ENCODE data around the gene ZDHHC20. TPM values are rescaled to one million over a fixed set of nuclear protein-coding genes. Genes with fewer than 3 reads are reported as not detected.
A peak's percentile ranks its signal among the peaks of the same experiment; 100 is the strongest.

The ZDHHC20 gene
- total RNA-seq, 2 experiments from 2014 or later = 39.6 to 60.1 TPM

GRCh38 chr13:21481359-21481758, 22.3 kb upstream of the ZDHHC20 start:
- no TSS peak for BruUV-seq (replicated peaks)
- no peaks in the 10 kb centered on the region for H3K4me1 ChIP-seq (ENCODE audit: insufficient read depth, low read length, poor library complexity, severe bottlenecking)
- intact Hi-C loops (cut with micrococcal nuclease; ENCODE audit: unreplicated experiment) = no loop called here
- CTCF ChIA-PET (ENCODE audit: unreplicated experiment) = no interaction called here
- no peak overlapping the region for H3K4me2 ChIP-seq (ENCODE audit: low read length)
- POLR2A ChIA-PET = no interaction called here
- no peak for DNase-seq (ENCODE audit: low spot score)
- no peaks in the 10 kb centered on the region for H3K79me2 ChIP-seq (ENCODE audit: insufficient read depth, low read depth, low read length)
- H2AFZ ChIP-seq (ENCODE audit: low read length) = no peak overlapping the region
- H3K36me3 ChIP-seq (ENCODE audit: insufficient read depth, low read length) = no peaks in the 10 kb centered on the region
- no peaks in the 10 kb centered on the region for H4K20me1 ChIP-seq (ENCODE audit: insufficient read depth, low read length)
- no peak for TF ChIP-seq EZH2phosphoT487 (IDR thresholded peaks at IDR 0.05; ENCODE audit: borderline replicate concordance, low read depth, low read length)
- TF ChIP-seq CTCF (conservative IDR thresholded peaks at IDR 0.05; ENCODE audit: low read length) = no peak
- no peak overlapping the region for H3K4me3 ChIP-seq (ENCODE audit: low read depth, low read length, poor library complexity, severe bottlenecking)
- H3K9me3 ChIP-seq (ENCODE audit: low read length) = no peaks in the 10 kb centered on the region
- H3K9me2 ChIP-seq (ENCODE audit: insufficient read depth, low read length) = no peaks in the 10 kb centered on the region
- no peak overlapping the region for H3K27ac ChIP-seq (ENCODE audit: low read depth, low read length, poor library complexity, severe bottlenecking)

GRCh38 chr13:21478881-21479808, 20.0 kb upstream of the ZDHHC20 start:
- ChIA-PET POLR2A (interaction anchor here (0.5 to 0.6 kb wide), 2 partner anchors 148 to 298 kb away, joined by 3 to 4 read pairs; no protein-coding TSS in a partner anchor), CTCF (ENCODE audit: unreplicated experiment) (no interaction called here)
- H3K4me1 ChIP-seq (ENCODE audit: insufficient read depth, low read length, poor library complexity, severe bottlenecking) = no peaks in the 10 kb centered on the region
- H3K79me2 ChIP-seq (ENCODE audit: insufficient read depth, low read depth, low read length) = no peaks in the 10 kb centered on the region
- BruUV-seq (replicated peaks) = no TSS peak
- H2AFZ ChIP-seq (ENCODE audit: low read length) = no peak overlapping the region; the same call in 1 of the 2 replicates
- no peaks in the 10 kb centered on the region for H3K36me3 ChIP-seq (ENCODE audit: insufficient read depth, low read length)
- TF ChIP-seq CTCF (conservative IDR thresholded peaks at IDR 0.05; ENCODE audit: low read length) (peak; percentile 73), EZH2phosphoT487 (IDR thresholded peaks at IDR 0.05; ENCODE audit: borderline replicate concordance, low read depth, low read length) (no peak)
- intact Hi-C loops (cut with micrococcal nuclease; ENCODE audit: unreplicated experiment) = loop anchor here (2.0 to 5.0 kb wide), 5 partner anchors 302 to 982 kb away; partner anchors contain the start of genes IL17D, MRPL57 and SKA3
- no peak overlapping the region for H3K4me2 ChIP-seq (ENCODE audit: low read length)
- H3K9me2 ChIP-seq (ENCODE audit: insufficient read depth, low read length) = no peaks in the 10 kb centered on the region
- H3K27ac ChIP-seq (ENCODE audit: low read depth, low read length, poor library complexity, severe bottlenecking) = no peak overlapping the region
- H3K4me3 ChIP-seq (ENCODE audit: low read depth, low read length, poor library complexity, severe bottlenecking) = no peak overlapping the region
- no peaks in the 10 kb centered on the region for H3K9me3 ChIP-seq (ENCODE audit: low read length)
- peak; percentile 79 for DNase-seq (ENCODE audit: low spot score)
- H4K20me1 ChIP-seq (ENCODE audit: insufficient read depth, low read length) = no peaks in the 10 kb centered on the region
